ENCODE measurements around the gene THSD4. TPM values are rescaled to one million over a fixed set of nuclear protein-coding genes. Genes with fewer than 3 reads are reported as not detected.

Gene THSD4
- polyA plus RNA-seq, 1 experiment = 18.8 TPM

DNA sequence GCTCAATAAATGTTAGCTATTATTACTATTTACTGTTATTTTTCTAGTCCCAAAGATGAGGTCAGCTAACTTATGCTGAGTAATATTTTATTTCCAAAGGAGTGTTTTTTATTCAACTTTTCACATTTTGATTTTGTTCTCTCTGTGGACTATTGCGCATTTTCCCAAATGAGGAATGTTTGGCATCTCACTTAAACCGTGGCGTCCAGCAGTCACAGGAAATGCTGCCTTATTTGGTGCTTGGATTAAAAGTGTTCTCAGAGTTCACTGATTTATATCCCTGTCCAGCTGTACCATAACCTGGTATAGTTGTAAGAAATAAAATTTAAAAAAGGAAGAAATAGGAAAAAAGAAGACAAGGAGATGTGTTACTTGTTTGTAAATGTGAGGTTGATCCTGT is 166.8 kb downstream of the THSD4 start:
- peak; percentile 45 for DNase-seq (ENCODE audit: low read depth)
- ChIA-PET CTCF (interaction anchor here (1.0 to 1.2 kb wide), 2 partner anchors 10 to 161 kb away, joined by 3 to 4 read pairs; no protein-coding TSS in a partner anchor), POLR2A (no interaction called here)
- TF ChIP-seq, protein P1, sequence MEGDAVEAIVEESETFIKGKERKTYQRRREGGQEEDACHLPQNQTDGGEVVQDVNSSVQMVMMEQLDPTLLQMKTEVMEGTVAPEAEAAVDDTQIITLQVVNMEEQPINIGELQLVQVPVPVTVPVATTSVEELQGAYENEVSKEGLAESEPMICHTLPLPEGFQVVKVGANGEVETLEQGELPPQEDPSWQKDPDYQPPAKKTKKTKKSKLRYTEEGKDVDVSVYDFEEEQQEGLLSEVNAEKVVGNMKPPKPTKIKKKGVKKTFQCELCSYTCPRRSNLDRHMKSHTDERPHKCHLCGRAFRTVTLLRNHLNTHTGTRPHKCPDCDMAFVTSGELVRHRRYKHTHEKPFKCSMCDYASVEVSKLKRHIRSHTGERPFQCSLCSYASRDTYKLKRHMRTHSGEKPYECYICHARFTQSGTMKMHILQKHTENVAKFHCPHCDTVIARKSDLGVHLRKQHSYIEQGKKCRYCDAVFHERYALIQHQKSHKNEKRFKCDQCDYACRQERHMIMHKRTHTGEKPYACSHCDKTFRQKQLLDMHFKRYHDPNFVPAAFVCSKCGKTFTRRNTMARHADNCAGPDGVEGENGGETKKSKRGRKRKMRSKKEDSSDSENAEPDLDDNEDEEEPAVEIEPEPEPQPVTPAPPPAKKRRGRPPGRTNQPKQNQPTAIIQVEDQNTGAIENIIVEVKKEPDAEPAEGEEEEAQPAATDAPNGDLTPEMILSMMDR (IDR thresholded peaks at IDR 0.05; ENCODE audit: insufficient read depth, low read depth, low read length) = no peak
- Histone ChIP-seq H3K27me3 (ENCODE audit: control insufficient read depth, insufficient read depth, low read length) (no peaks in the 10 kb centered on the region), H3K4me3 (ENCODE audit: low read depth, low read length) (no peak overlapping the region), H3K36me3 (ENCODE audit: control insufficient read depth, insufficient read depth, low read length) (no peaks in the 10 kb centered on the region)

DNA sequence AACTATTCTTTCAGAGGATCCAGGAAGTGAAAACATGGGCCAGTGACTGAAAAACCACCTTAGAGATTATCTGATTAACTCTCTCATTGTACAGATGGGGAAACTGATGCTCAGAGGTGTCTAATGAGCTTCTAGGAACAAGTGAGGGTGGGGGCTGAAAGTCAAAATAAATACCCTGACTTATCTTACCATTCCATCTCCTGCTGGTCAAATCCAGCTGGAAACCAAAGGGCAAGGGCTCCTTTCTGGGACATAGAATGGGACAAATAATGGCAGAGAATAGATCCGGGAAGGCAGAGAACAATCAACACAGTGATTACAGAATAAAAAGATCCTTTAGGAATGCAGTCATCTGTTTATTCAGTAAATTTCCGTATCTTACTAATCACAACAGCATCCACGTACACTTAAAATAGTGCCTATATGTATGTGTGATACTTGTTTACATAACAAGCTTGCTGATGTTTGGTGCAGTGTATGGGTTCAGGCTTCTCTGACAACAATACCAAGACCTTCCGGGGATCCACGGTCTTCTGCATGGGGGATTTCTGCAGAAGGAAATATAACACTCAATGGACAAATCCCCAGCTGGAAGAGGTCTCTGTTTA is 173.2 kb downstream of the THSD4 start:
- TF ChIP-seq, protein P1 (IDR thresholded peaks at IDR 0.05; ENCODE audit: insufficient read depth, low read depth, low read length) = no peak
- CTCF ChIA-PET = interaction anchor here (0.9 kb wide), 1 partner anchor 8 kb away, joined by 3 read pairs; no protein-coding TSS in a partner anchor
- DNase-seq (ENCODE audit: low read depth) = no peak
- no peaks in the 10 kb centered on the region for H3K27me3 ChIP-seq (ENCODE audit: control insufficient read depth, insufficient read depth, low read length)
- no peaks in the 10 kb centered on the region for H3K36me3 ChIP-seq (ENCODE audit: control insufficient read depth, insufficient read depth, low read length)
- no peak overlapping the region for H3K4me3 ChIP-seq (ENCODE audit: low read depth, low read length)
- POLR2A ChIA-PET = no interaction called here

DNA sequence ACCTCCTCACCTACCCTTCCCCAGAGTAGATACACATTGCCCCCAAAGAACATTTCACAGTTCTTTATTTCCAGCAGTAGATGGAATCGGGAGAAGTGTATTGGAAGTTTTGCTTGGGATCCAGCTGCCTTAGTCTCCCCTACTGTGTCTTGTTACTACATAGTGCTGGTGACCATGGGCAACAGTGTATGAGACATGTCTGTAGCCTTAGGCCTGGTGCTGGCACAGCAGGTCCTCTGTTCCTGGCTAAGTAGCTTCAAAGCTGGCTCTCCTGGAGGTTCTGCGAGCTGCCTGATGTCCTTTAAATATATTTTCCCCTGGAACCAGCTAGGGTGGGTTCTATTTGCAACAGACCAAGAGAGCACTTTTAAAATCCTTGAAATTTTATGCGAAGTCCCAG is 174.7 kb downstream of the THSD4 start:
- no peaks in the 10 kb centered on the region for H3K27me3 ChIP-seq (ENCODE audit: control insufficient read depth, insufficient read depth, low read length)
- TF ChIP-seq, protein P1 (IDR thresholded peaks at IDR 0.05; ENCODE audit: insufficient read depth, low read depth, low read length) = no peak
- no peak overlapping the region for H3K4me3 ChIP-seq (ENCODE audit: low read depth, low read length)
- no peak for DNase-seq (ENCODE audit: low read depth)
- ChIA-PET POLR2A (interaction anchor here (0.5 kb wide), 1 partner anchor 65 kb away, joined by 3 read pairs; no protein-coding TSS in a partner anchor), CTCF (interaction anchor here (0.6 kb wide), 2 partner anchors 79 to 1651 kb away, joined by 3 to 4 read pairs; no protein-coding TSS in a partner anchor)
- H3K36me3 ChIP-seq (ENCODE audit: control insufficient read depth, insufficient read depth, low read length) = no peaks in the 10 kb centered on the region

DNA sequence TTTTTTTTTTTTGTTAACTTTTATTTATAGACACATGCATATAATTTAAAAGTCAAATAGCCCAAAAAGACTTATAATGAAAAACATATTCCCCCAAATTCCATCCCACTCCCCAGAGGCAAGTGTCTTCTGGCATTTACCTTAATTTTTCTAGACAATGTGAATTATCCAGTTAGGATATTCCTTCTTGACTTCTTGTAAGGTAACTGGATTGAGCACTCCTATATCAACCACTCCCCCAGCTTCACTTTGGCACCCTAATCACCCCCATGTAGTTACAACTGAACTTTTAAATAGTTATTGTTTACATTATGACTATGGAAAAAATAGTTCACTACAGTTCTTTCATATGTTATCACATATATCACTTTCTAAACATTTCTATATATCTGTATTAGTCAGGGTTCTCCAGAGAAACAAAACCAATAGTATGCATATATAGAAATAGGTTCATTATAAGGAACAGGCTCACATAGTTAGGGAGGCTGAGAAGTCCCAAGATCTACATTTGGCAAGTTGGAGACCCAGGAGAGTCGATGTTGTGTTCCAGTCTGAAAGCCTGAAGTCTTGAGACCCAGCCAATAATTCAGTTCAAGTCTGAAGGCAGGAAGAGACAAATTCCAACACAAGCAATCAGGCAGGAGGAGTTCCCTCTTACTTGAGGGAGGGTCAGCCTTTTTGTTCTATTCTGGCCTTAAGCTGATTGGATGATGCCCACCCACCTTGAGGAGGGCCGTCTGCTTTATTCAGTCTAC is 175.8 kb downstream of the THSD4 start:
- no peaks in the 10 kb centered on the region for H3K27me3 ChIP-seq (ENCODE audit: control insufficient read depth, insufficient read depth, low read length)
- H3K4me3 ChIP-seq (ENCODE audit: low read depth, low read length) = no peak overlapping the region
- DNase-seq (ENCODE audit: low read depth) = no peak
- H3K36me3 ChIP-seq (ENCODE audit: control insufficient read depth, insufficient read depth, low read length) = no peaks in the 10 kb centered on the region
- ChIA-PET POLR2A (no interaction called here), CTCF (interaction anchor here (1.0 to 1.6 kb wide), 2 partner anchors 9 to 152 kb away, joined by 3 to 4 read pairs; no protein-coding TSS in a partner anchor)
- TF ChIP-seq, protein P1 (IDR thresholded peaks at IDR 0.05; ENCODE audit: insufficient read depth, low read depth, low read length) = no peak

DNA sequence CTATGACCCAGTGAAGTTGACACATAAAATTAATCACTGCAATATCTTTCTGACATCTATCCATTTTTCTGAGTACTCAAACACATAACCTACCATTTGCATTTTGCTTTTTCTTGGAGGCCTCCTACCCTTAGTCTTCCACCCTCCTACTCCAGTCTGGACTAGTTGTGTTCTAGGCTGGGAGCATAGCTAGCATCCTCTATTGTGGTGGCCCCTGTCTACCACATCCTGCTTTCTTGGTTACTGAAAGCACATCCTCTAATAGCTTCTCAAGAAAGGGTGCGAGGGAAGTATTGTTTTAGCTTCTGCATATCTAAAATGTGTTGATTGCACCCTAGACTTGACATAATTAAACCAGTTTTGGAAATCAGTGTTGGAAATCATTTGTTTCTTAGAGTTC is 176.5 kb downstream of the THSD4 start:
- H3K36me3 ChIP-seq (ENCODE audit: control insufficient read depth, insufficient read depth, low read length) = no peaks in the 10 kb centered on the region
- TF ChIP-seq, protein P1 (IDR thresholded peaks at IDR 0.05; ENCODE audit: insufficient read depth, low read depth, low read length) = no peak
- ChIA-PET POLR2A (no interaction called here), CTCF (interaction anchor here (1.0 to 1.6 kb wide), 2 partner anchors 9 to 152 kb away, joined by 3 to 4 read pairs; no protein-coding TSS in a partner anchor)
- no peak overlapping the region for H3K4me3 ChIP-seq (ENCODE audit: low read depth, low read length)
- no peaks in the 10 kb centered on the region for H3K27me3 ChIP-seq (ENCODE audit: control insufficient read depth, insufficient read depth, low read length)
- DNase-seq (ENCODE audit: low read depth) = no peak

Measured in BJ (cell line).